Prostate gland (tissue), 2 donors: ENCODE results near the gene PCYOX1L.

Experiments
- CTCF ChIP-seq, 4 experiments: fragments of 200-600 bp in 2 of 4; fragments of 450-650 bp in 2 of 4; sonication (generic) in 2 of 4; IDR thresholded peaks; 1 replicate in 3 of 4; 2 replicates in 1 of 4; pipeline ENCODE4 v1.5.1; 2016 to 2019; ENCODE audit warnings: antibody characterized with exemption in 4 of 4, mild to moderate bottlenecking in 2 of 4, moderate library complexity in 2 of 4
- POLR2A ChIP-seq: fragments of 450-650 bp; IDR thresholded peaks from one replicate; pipeline ENCODE4 v1.6.1; 2016; ENCODE audit warnings: antibody characterized with exemption, mild to moderate bottlenecking
- POLR2AphosphoS5 ChIP-seq: sonication (generic); formaldehyde crosslinking; IDR thresholded peaks from one replicate; pipeline ENCODE4 v1.6.1; 2017; ENCODE audit warnings: antibody characterized with exemption

DNA sequence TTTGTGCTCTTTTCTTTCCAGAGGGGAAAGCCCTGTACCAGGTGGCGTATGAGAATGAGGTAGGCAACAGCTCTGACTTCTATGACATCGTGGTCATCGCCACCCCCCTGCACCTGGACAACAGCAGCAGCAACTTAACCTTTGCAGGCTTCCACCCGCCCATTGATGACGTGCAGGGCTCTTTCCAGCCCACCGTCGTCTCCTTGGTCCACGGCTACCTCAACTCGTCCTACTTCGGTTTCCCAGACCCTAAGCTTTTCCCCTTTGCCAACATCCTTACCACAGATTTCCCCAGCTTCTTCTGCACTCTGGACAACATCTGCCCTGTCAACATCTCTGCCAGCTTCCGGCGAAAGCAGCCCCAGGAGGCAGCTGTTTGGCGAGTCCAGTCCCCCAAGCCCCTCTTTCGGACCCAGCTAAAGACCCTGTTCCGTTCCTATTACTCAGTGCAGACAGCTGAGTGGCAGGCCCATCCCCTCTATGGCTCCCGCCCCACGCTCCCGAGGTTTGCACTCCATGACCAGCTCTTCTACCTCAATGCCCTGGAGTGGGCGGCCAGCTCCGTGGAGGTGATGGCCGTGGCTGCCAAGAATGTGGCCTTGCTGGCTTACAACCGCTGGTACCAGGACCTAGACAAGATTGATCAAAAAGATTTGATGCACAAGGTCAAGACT is 10.3 kb downstream of the PCYOX1L start:
- TF ChIP-seq POLR2A = no peak
- TF ChIP-seq CTCF (IDR thresholded peaks at IDR 0.05) = no peak
- TF ChIP-seq POLR2AphosphoS5 = no peak
